Skeletal muscle tissue (tissue), 4 donors: ENCODE measurements around the gene MCFD2. TPM values are rescaled to one million over a fixed set of nuclear protein-coding genes. Genes with fewer than 3 reads are reported as not detected.

ENCODE experiments used
- H3K27ac ChIP-seq: one replicate; pipeline ENCODE4 v1.7.0; 2013; ENCODE audit warnings: mild to moderate bottlenecking, low read depth, low read length, inconsistent platforms
- H3K27me3 ChIP-seq, 3 donors: one replicate each; pipeline ENCODE4 v1.7.0; 2013; ENCODE audit warnings: low read length in 3 of 3; ENCODE audit not compliant: control insufficient read depth in 3 of 3, insufficient read depth in 3 of 3
- H3K36me3 ChIP-seq, 3 donors: one replicate each; pipeline ENCODE4 v1.7.0; 2013; ENCODE audit warnings: low read length in 3 of 3; ENCODE audit not compliant: control insufficient read depth in 3 of 3, insufficient read depth in 3 of 3
- H3K4me1 ChIP-seq, 3 donors: one replicate each; pipeline ENCODE4 v1.7.0; 2013; ENCODE audit warnings: low read length in 3 of 3, mild to moderate bottlenecking in 3 of 3; ENCODE audit not compliant: control insufficient read depth in 3 of 3, insufficient read depth in 3 of 3
- H3K4me3 ChIP-seq, 3 donors: one replicate each; pipeline ENCODE4 v1.7.0; 2013; ENCODE audit warnings: low read length in 3 of 3
- H3K9ac ChIP-seq, 3 donors: one replicate each; pipeline ENCODE4 v1.7.0; 2013; ENCODE audit warnings: low read length in 3 of 3, mild to moderate bottlenecking in 3 of 3, moderate library complexity in 2 of 3, low read depth in 1 of 3
- H3K9me3 ChIP-seq, 3 donors: one replicate each; pipeline ENCODE4 v1.7.0; 2013; ENCODE audit warnings: low read length in 3 of 3; ENCODE audit not compliant: control insufficient read depth in 3 of 3
- total RNA-seq: library from RNA; depleted of rRNA; stranded (reverse); fragments of >200 nt; gene quantifications from one replicate; pipeline ENCODE4 v1.2.3, GENCODE V29; 2014
- donor health status: Osteomylitis.

MCFD2 gene
- total RNA-seq, 1 donor from 2014 or later = 36.0 TPM

- Histone ChIP-seq H3K27me3 (no peaks in the 10 kb centered on the region), H3K4me1 (peaks cover 23 to 39% (median 32%) of the 10 kb centered on the region in 3 donors), H3K9me3 (no peaks in the 10 kb centered on the region), H3K4me3 (peak overlapping the region in 2 of 3 donors; percentile 41 to 49), H3K36me3 (peaks cover 31 to 43% (median 39%) of the 10 kb centered on the region in 3 donors), H3K27ac (peak overlapping the region; percentile 83), H3K9ac (peak overlapping the region; percentile 28 to 57 (median 54))
These were observed 39.5 kb upstream of the MCFD2 start for GRCh38 chr2:46954951-46955571.

DNA sequence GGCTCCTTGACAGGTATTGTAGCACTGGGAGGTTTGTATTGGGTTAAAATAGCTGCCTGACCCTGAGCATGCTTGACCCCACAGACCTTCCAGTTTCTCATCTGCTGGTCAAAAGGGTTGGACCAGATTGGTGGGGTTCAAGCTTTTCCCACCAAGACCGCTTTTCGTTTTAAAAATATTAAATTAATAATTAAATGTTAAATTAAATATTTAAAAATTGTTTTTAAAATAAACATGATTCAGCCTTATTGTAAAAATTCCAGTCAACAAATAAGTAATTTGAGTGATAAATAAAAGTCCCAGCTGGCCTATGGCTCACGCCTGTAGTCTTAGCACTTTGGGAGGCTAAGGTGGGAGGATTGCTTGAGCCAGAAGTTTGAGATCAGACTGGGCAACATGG, 36.6 kb upstream of the MCFD2 start:
- Histone ChIP-seq H3K27ac (no peak overlapping the region), H3K4me1 (peaks cover 23 to 35% (median 28%) of the 10 kb centered on the region in 3 donors), H3K27me3 (no peaks in the 10 kb centered on the region), H3K9me3 (no peaks in the 10 kb centered on the region), H3K4me3 (no peak overlapping the region), H3K9ac (no peak overlapping the region), H3K36me3 (peaks cover 10 to 24% (median 18%) of the 10 kb centered on the region in 3 donors)

GRCh38 chr2:46951290-46952064, 35.9 kb upstream of the MCFD2 start:
- H3K4me1 ChIP-seq = peaks cover 20 to 31% (median 21%) of the 10 kb centered on the region in 3 donors
- H3K27ac ChIP-seq = no peak overlapping the region
- no peak overlapping the region for H3K9ac ChIP-seq
- H3K36me3 ChIP-seq = peaks cover 6 to 18% (median 14%) of the 10 kb centered on the region in 3 donors
- no peaks in the 10 kb centered on the region for H3K9me3 ChIP-seq
- no peak overlapping the region for H3K4me3 ChIP-seq
- H3K27me3 ChIP-seq = no peaks in the 10 kb centered on the region

GRCh38 chr2:46950314-46950713, 34.7 kb upstream of the MCFD2 start:
- Histone ChIP-seq H3K4me1 (peaks cover 9 to 21% (median 15%) of the 10 kb centered on the region in 3 donors), H3K9me3 (no peaks in the 10 kb centered on the region), H3K27ac (no peak overlapping the region), H3K27me3 (no peaks in the 10 kb centered on the region), H3K4me3 (no peak overlapping the region), H3K9ac (no peak overlapping the region), H3K36me3 (peaks cover 8 to 20% (median 18%) of the 10 kb centered on the region in 3 donors)

GRCh38 chr2:46947841-46948240, 32.2 kb upstream of the MCFD2 start:
- H3K9me3 ChIP-seq = no peaks in the 10 kb centered on the region
- peaks cover 8 to 20% (median 15%) of the 10 kb centered on the region in 3 donors for H3K36me3 ChIP-seq
- H3K4me3 ChIP-seq = no peak overlapping the region
- H3K4me1 ChIP-seq = peaks cover 4 to 12% (median 7%) of the 10 kb centered on the region in 3 donors
- H3K27ac ChIP-seq = no peak overlapping the region
- H3K9ac ChIP-seq = no peak overlapping the region
- no peaks in the 10 kb centered on the region for H3K27me3 ChIP-seq

GRCh38 chr2:46945671-46946070, 30.1 kb upstream of the MCFD2 start:
- Histone ChIP-seq H3K4me3 (no peak overlapping the region), H3K4me1 (peaks cover 15 to 28% (median 18%) of the 10 kb centered on the region in 3 donors), H3K9me3 (no peaks in the 10 kb centered on the region), H3K27ac (no peak overlapping the region), H3K36me3 (peaks cover 2 to 9% (median 3%) of the 10 kb centered on the region in 3 donors), H3K9ac (no peak overlapping the region), H3K27me3 (no peaks in the 10 kb centered on the region)

- H3K27me3 ChIP-seq = no peaks in the 10 kb centered on the region
- no peak overlapping the region for H3K27ac ChIP-seq
- peaks cover 2 to 6% (median 3%) of the 10 kb centered on the region in 3 donors for H3K36me3 ChIP-seq
- peaks cover 26 to 37% (median 29%) of the 10 kb centered on the region in 3 donors for H3K4me1 ChIP-seq
- H3K9ac ChIP-seq = peak overlapping the region in 1 of 3 donors; percentile 8
- no peak overlapping the region for H3K4me3 ChIP-seq
- H3K9me3 ChIP-seq = no peaks in the 10 kb centered on the region
These were observed 28.5 kb upstream of the MCFD2 start for GRCh38 chr2:46943881-46944798.

DNA sequence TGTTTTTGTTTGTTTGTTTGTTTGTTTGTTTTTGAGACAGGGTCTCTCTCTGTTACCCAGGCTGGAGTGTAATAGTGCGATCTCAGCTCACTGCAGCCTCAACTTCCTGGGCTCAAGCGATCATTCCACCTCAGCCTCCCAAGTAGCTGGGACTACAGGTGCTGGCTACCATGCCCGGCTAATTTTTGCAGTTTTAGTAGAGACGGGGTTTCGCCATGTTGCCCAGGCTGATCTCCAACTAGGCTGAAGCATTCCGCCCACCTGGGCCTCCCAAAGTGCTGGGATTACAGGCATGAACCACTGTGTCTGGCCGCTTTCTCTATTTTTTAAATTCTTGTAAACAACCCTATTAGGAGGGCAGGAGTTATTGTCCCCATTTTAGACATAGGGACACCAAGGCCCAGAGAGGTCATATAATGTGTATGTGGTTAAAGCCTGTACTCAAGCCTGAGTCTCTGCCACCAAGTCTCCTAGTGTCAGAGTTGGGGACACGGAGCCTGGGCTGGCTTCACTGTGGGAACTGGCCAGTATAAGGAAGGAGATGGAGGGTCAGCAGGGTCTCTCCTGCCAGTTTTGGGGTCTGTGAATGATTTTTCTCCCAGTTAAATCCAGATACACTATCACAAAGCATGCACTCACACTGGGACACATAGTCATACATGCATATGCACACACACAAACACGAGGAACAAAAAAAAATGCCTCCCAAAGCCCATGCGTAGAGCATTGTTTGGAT, 27.5 kb upstream of the MCFD2 start:
- peak overlapping the region in 1 of 3 donors; percentile 90 for H3K4me3 ChIP-seq
- peak overlapping the region in 2 of 3 donors; percentile 8 to 87 for H3K9ac ChIP-seq
- peaks cover 2 to 6% (median 3%) of the 10 kb centered on the region in 3 donors for H3K36me3 ChIP-seq

GRCh38 chr2:46942143-46942526, 26.5 kb upstream of the MCFD2 start:
- Histone ChIP-seq H3K4me1 (peaks cover 24 to 37% (median 29%) of the 10 kb centered on the region in 3 donors), H3K36me3 (peaks cover 2 to 6% (median 3%) of the 10 kb centered on the region in 3 donors), H3K4me3 (peak overlapping the region; percentile 90 to 96 (median 91)), H3K9me3 (no peaks in the 10 kb centered on the region), H3K27ac (peak overlapping the region; percentile 64), H3K27me3 (no peaks in the 10 kb centered on the region), H3K9ac (peak overlapping the region; percentile 80 to 87 (median 84))

More for the DNA sequence above, 27.5 kb upstream of the MCFD2 start:
- no peaks in the 10 kb centered on the region for H3K27me3 ChIP-seq
- H3K9me3 ChIP-seq = no peaks in the 10 kb centered on the region
- H3K27ac ChIP-seq = no peak overlapping the region
- peaks cover 26 to 37% (median 29%) of the 10 kb centered on the region in 3 donors for H3K4me1 ChIP-seq
